ENCODE measurements around the gene TAPBPL.

TAPBPL gene

DNA sequence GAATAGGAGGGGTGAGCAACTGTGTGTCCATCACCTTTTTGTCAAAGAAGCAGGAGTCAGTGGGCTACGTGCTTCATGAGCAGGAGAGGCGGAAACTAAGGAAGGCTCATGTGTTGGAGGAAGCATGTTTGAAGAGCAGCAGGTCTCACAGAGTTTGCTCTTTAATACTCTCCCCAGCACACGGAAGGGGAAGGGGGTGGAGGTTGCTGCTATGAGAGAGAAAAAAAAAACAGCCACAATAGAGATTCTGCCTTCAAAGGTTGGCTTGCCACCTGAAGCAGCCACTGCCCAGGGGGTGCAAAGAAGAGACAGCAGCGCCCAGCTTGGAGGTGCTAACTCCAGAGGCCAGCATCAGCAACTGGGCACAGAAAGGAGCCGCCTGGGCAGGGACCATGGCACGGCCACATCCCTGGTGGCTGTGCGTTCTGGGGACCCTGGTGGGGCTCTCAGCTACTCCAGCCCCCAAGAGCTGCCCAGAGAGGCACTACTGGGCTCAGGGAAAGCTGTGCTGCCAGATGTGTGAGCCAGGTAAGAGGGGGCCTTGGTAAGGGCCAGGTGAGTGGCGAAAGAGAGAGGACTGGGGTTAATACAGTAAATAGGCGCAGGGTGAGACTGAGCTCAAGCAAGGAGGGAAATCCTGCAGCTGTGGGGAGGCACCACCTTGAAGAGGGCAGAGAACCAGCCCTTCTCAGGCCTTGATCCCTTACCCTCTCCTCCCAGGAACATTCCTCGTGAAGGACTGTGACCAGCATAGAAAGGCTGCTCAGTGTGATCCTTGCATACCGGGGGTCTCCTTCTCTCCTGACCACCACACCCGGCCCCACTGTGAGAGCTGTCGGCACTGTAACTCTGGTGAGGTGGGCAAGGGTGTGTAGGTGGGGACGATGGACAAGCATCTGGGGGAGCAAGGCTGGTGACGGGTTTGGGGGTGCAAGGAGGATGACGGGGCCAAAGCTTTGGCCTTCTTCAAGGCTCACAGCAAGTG is 6.8 kb upstream of the TAPBPL start, which contains the start of gene CD27:
Gene CD27 (plus strand): TSS at position 252 of the 985 bp plus-strand sequence. CDS start 141 bp downstream, at position 393.
- Mint-ChIP-seq H3K27me3 (no peaks in the 10 kb centered on the region), H3K27ac (peak within 1 kb of the TSS; percentile 95), H3K9me3 (no peaks in the 10 kb centered on the region), H3K4me1 (peaks cover 54 to 81% of the 10 kb centered on the region in 2 donors), H3K4me3 (peak within 1 kb of the TSS; percentile 42 to 82), H3K36me3 (peaks cover 33 to 41% of the 10 kb centered on the region in 2 donors)
- ATAC-seq (replicated peaks), result peak; percentile 16 to 44
- DNase-seq, result no peak

DNA sequence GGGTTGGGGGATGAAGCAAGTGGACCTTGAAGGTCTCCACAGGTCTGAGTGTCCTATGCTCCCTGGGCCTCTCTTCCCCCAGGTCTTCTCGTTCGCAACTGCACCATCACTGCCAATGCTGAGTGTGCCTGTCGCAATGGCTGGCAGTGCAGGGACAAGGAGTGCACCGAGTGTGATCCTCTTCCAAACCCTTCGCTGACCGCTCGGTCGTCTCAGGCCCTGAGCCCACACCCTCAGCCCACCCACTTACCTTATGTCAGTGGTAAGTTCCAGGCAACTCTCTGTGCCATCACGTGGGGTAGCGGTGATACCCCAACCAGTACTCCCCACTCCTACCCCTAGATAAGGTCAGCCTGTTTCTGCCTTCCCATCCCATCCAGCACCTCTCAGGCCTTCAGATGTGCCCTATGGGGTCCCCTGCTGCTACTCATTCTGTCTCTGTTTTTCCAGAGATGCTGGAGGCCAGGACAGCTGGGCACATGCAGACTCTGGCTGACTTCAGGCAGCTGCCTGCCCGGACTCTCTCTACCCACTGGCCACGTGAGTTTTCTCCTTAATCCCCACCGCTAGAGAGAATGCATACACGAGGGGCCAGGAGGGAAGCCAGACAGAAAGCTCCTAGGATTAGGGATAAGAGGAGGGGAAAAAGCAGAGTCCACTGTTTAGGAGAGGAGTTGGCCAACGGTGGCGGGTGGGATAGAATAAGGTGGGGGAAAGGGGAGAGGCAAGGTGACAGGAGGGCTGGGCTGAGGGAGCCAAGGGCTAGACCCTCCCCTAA is 1.6 kb upstream of the TAPBPL start:
- Mint-ChIP-seq H3K4me1 (peaks cover 56 to 82% of the 10 kb centered on the region in 2 donors), H3K36me3 (peaks cover 50 to 64% of the 10 kb centered on the region in 2 donors), H3K27me3 (no peaks in the 10 kb centered on the region), H3K4me3 (peak overlapping the region; percentile 98 to 100), H3K9me3 (no peaks in the 10 kb centered on the region), H3K27ac (peak overlapping the region; percentile 99)
- no peak for ATAC-seq (replicated peaks)
- DNase-seq, result no peak

DNA sequence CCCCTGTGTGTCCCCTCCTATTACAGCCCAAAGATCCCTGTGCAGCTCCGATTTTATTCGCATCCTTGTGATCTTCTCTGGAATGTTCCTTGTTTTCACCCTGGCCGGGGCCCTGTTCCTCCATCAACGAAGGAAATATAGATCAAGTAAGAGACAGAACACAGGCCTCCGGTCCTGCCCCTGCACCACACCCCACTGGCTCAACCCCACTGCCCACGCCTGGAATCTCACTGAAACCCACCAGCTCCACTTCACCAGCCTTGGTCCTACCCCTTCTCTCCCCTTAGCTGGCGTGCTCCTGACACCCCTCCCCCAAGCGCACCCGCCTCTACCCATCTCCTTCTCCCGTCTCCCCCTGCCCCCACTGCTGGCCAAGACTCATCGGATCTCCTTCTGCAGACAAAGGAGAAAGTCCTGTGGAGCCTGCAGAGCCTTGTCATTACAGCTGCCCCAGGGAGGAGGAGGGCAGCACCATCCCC is 934 bp upstream of the TAPBPL start:
- DNase-seq, result no peak
- no peaks in the 10 kb centered on the region for H3K9me3 Mint-ChIP-seq
- peaks cover 52 to 76% of the 10 kb centered on the region in 2 donors for H3K4me1 Mint-ChIP-seq
- no peaks in the 10 kb centered on the region for H3K27me3 Mint-ChIP-seq
- H3K4me3 Mint-ChIP-seq, result peak overlapping the region; percentile 98 to 100
- peak overlapping the region; percentile 99 for H3K27ac Mint-ChIP-seq
- peaks cover 47 to 62% of the 10 kb centered on the region in 2 donors for H3K36me3 Mint-ChIP-seq
- peak; percentile 2 to 15 for ATAC-seq (replicated peaks)

DNA sequence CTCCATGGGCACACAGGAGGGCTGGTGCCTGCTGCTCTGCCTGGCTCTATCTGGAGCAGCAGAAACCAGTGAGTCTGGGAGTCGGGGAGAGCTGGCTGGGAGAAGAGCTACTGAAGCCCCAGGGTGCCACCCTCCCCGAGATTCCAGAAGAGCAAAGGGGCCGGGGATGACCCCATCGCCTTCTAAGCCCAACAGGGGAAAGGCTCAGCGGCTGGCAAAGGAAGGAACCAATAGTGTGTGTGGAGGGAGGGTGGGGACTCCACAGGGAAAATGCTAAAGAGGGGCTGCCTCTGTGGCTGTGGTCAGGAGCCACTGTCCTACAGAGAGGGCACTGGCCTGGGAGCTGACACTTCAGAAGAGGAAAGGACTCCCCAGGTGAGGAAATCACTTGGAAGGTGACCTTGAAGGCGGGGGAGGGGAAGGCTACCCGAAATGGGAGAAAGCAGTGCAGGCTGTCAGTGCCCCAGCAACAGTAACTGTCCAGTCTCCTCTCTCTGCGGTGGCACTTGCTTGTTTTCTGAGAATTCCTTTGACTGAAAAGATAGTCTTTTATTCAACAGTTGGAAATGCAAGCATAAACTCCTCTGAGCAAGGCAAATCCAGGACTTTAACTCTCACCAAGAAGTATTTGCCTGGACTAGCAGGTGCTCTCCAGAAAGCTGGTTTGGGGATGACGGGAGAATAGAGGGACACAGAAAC is 552 bp downstream of the TAPBPL start:
- Mint-ChIP-seq H3K36me3 (peaks cover 57 to 70% of the 10 kb centered on the region in 2 donors), H3K4me3 (peak overlapping the region; percentile 98 to 100), H3K9me3 (no peaks in the 10 kb centered on the region), H3K4me1 (peaks cover 46 to 71% of the 10 kb centered on the region in 2 donors), H3K27me3 (no peaks in the 10 kb centered on the region), H3K27ac (peak overlapping the region; percentile 99)
- DNase-seq (no peak), ATAC-seq (replicated peaks) (peak; percentile 12 to 19)

DNA sequence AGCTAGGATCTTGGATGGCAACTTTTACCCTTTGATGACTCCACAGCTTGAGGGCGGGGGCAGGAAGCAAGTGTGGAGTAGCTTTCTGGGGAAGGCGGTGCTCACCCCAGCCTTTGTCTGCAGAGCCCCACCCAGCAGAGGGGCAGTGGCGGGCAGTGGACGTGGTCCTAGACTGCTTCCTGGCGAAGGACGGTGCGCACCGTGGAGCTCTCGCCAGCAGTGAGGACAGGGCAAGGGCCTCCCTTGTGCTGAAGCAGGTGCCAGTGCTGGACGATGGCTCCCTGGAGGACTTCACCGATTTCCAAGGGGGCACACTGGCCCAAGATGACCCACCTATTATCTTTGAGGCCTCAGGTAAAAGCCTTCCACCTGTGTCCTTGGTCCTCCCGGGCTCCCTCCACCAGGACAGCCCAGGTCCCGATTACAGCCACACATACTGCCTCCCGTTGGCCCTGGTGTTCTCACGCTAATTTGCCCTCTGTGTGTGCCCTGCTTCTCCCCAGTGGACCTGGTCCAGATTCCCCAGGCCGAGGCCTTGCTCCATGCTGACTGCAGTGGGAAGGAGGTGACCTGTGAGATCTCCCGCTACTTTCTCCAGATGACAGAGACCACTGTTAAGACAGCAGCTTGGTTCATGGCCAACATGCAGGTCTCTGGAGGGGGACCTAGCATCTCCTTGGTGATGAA is 1.2 kb downstream of the TAPBPL start:
- Mint-ChIP-seq H3K4me3 (peak overlapping the region; percentile 98 to 100), H3K9me3 (no peaks in the 10 kb centered on the region), H3K27me3 (no peaks in the 10 kb centered on the region), H3K27ac (peak overlapping the region; percentile 99), H3K4me1 (peaks cover 43 to 71% of the 10 kb centered on the region in 2 donors), H3K36me3 (peaks cover 53 to 69% of the 10 kb centered on the region in 2 donors)
- ATAC-seq (replicated peaks) (no peak), DNase-seq (no peak)

DNA sequence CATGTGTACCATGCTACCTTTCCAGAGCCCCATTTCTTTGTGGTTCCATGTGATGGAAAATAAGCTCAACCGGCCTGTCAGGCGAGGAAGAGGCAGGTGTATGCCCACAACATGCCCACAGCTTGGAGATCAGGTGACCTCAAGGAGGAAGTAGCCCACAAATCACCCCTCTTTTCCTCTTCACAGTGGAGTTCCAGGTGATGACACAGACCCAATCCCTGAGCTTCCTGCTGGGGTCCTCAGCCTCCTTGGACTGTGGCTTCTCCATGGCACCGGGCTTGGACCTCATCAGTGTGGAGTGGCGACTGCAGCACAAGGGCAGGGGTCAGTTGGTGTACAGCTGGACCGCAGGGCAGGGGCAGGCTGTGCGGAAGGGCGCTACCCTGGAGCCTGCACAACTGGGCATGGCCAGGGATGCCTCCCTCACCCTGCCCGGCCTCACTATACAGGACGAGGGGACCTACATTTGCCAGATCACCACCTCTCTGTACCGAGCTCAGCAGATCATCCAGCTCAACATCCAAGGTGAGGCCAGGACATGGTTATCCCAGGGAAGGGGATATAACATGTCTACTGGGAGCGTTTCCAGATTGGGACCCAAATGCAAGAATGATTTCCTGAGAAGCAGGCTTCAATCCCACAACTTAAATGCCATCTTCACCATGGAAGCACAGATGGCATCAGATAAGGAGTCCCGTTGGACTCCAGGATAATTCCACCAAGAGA is 5.5 kb downstream of the TAPBPL start:
- Mint-ChIP-seq H3K36me3 (peaks cover 74 to 92% of the 10 kb centered on the region in 2 donors), H3K4me1 (peaks cover 56 to 83% of the 10 kb centered on the region in 2 donors), H3K27me3 (no peaks in the 10 kb centered on the region), H3K9me3 (no peaks in the 10 kb centered on the region), H3K4me3 (peak overlapping the region; percentile 11 to 36), H3K27ac (peak overlapping the region; percentile 88)
- ATAC-seq (replicated peaks), result no peak
- no peak for DNase-seq

DNA sequence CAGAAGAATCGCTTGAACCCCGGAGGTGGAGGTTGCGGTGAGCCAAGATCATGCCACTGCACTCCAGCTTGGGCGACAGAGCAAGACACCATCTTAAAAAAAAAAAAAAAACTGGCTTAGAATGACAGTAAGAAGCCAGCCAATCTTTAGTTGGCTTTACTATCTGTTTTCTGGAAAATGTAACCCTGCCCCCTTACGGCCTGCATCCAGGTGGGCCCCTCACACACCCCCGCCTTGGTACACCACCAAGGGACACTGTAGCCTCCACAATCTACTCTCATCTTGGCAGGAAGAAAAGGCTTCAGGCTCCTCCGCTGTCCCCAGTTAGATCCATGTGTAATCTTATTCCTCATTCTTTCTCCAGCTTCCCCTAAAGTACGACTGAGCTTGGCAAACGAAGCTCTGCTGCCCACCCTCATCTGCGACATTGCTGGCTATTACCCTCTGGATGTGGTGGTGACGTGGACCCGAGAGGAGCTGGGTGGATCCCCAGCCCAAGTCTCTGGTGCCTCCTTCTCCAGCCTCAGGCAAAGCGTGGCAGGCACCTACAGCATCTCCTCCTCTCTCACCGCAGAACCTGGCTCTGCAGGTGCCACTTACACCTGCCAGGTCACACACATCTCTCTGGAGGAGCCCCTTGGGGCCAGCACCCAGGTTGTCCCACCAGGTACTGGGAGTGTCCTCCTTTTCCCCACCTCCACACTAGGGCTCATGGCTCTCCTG is 6.6 kb downstream of the TAPBPL start:
- no peaks in the 10 kb centered on the region for H3K9me3 Mint-ChIP-seq
- peaks cover 60 to 84% of the 10 kb centered on the region in 2 donors for H3K4me1 Mint-ChIP-seq
- H3K27ac Mint-ChIP-seq, result peak overlapping the region; percentile 78
- H3K36me3 Mint-ChIP-seq, result peaks cover 76 to 92% of the 10 kb centered on the region in 2 donors
- peak overlapping the region; percentile 12 to 27 for H3K4me3 Mint-ChIP-seq
- ATAC-seq (replicated peaks), result no peak
- no peaks in the 10 kb centered on the region for H3K27me3 Mint-ChIP-seq
- no peak for DNase-seq

DNA sequence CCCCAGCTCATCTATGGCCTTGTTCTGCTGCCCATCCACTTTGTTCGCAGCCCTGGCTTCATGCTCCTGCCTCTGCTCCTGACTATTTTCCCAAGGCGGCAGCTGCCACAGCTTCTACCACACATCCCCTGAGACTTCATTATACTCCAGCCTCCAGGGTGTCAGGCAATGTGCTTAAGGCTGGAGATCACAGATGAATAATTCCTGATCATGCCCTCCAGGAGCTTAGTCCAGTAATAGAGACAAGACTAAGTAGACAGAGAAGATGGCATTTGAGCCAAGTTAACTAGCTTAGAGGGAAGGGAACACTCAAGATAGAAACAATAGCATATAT is 7.1 kb downstream of the TAPBPL start:
- ATAC-seq (replicated peaks), result no peak
- Mint-ChIP-seq H3K4me3 (peak overlapping the region in 1 of 2 donors; percentile 12), H3K27me3 (no peaks in the 10 kb centered on the region), H3K9me3 (no peaks in the 10 kb centered on the region), H3K4me1 (peaks cover 61 to 84% of the 10 kb centered on the region in 2 donors), H3K27ac (peak overlapping the region; percentile 78), H3K36me3 (peaks cover 76 to 91% of the 10 kb centered on the region in 2 donors)
- no peak for DNase-seq

DNA sequence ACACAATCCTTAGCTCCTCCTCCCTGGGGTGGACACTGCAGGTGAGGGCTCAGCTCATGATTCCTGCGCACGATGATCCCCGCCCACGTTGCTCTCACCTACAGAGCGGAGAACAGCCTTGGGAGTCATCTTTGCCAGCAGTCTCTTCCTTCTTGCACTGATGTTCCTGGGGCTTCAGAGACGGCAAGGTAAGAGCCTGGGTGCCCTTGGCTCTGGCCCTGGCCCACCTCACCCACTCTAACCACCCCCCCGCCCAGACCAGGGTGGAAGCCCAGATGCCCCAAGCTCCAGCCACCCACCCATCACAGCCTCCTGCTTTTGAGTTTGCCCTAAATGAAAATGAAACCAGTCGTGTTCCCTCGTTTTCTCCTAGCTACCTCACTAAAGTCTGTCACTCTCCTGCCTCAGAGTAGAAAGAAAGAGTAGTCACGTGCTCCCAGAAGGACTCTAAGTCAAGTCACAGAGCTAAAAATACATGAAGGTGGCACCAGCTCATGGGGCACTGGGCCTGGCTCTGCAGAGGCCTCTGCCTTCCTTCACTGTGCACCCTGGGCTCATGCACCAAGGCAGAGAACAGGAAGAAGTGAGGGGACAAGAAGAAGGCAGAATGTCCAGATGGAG is 9.0 kb downstream of the TAPBPL start:
- Mint-ChIP-seq H3K27ac (peak overlapping the region; percentile 95), H3K27me3 (no peaks in the 10 kb centered on the region), H3K4me3 (peak overlapping the region; percentile 49 to 77), H3K4me1 (peaks cover 71 to 91% of the 10 kb centered on the region in 2 donors), H3K9me3 (no peaks in the 10 kb centered on the region), H3K36me3 (peaks cover 82 to 91% of the 10 kb centered on the region in 2 donors)
- DNase-seq (no peak), ATAC-seq (replicated peaks) (peak; percentile 4 to 10)

DNA sequence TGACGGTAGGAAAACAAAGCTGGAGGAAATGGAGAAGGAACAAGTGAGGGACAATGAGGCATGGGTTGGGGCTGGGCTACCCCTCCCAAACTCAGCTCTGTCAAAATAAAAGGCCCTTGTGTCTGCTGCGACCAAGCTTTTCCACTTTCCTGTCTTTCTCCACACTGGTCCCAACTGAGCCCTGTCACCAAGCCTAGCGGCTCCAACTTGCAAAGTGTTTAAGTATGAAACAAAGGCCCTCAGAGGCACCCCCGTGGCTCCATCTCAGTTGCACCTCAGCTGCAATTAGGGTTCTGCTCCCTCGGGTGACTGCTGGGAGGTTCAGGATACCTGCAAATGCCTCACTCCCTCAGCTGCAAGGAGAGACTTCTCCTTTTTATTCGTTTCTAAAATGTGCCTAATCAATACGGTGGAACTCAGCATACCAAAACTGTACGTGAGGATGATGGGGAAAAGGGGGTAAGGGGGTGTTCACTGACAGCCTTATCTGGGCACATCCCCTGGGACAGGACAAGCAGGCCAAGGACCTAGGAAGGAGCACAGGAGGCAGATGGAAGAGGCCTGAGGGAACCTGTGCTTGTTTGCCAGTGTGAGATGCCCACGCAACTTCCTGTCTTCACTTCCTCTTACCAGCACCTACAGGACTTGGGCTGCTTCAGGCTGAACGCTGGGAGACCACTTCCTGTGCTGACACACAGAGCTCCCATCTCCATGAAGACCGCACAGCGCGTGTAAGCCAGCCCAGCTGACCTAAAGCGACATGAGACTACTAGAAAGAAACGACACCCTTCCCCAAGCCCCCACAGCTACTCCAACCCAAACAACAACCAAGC is 9.8 kb downstream of the TAPBPL start:
- Mint-ChIP-seq H3K36me3 (peaks cover 82 to 91% of the 10 kb centered on the region in 2 donors), H3K4me3 (peak overlapping the region; percentile 49 to 77), H3K27me3 (no peaks in the 10 kb centered on the region), H3K9me3 (no peaks in the 10 kb centered on the region), H3K4me1 (peaks cover 77 to 97% of the 10 kb centered on the region in 2 donors), H3K27ac (peak overlapping the region; percentile 95)
- DNase-seq, result peak; percentile 88
- ATAC-seq (replicated peaks), result peak; percentile 95 to 97

DNA sequence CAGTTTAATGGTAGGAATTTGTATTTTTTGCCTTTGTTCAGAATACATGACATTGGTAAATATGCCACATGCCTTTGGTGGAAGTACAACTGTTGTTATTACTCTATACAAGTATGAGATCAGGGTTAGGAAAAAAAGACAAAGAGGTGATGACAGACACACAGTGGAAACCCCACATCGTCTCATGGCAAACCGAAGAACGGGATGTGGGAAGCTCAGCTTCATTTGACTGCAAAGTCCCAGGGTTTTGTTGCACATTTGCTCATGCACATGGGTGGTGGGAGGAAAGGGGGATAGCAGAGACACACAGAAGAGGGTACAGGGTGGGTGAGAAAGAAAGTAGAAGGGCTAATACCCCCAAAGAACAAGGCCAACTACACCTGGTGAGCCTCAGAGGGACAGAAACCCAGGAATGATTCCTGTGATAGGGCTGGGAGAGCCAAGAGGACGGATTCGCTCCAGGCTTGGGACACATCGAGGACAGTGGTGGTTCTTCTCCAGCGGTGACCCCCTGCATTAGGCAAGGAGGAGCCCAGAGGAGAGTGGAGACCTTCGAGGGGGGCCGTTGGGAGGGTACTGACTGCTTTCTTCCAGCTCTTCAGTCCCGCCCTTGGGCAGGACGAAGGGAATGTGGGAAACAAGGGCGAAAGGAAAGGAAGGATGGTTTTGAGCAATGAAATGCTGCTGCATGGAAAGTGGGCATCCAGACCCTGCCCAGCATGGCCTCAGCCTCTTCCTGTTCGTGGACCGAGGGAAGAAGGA is 10.6 kb downstream of the TAPBPL start:
- Mint-ChIP-seq H3K36me3 (peaks cover 81 to 91% of the 10 kb centered on the region in 2 donors), H3K27ac (peak overlapping the region; percentile 95), H3K27me3 (no peaks in the 10 kb centered on the region), H3K9me3 (peaks cover 0 to 4% of the 10 kb centered on the region in 2 donors), H3K4me3 (peak overlapping the region; percentile 49 to 76), H3K4me1 (peaks cover 75 to 97% of the 10 kb centered on the region in 2 donors)
- ATAC-seq (replicated peaks), result peak; percentile 14 to 20
- DNase-seq, result no peak

Measured in stimulated activated naive B cell treated with anti-CD40 and anti-IgM and Interleukin-4, amounts not matched to agents 10 μg/mL and 1 μg/mL and 100 μg/mL, for 72 hours (primary cell).